Mucosa of descending colon (tissue), 3 donors: Measurements from ENCODE around the gene SETX. TPM values are rescaled to one million over a fixed set of nuclear protein-coding genes. Genes with fewer than 3 reads are reported as not detected.

ENCODE experiments used
- ATAC-seq: fragments of 200-7000 bp; cut with Tn5 transposase; one replicate; pipeline ENCODE4 v1.9.1; 2020; ENCODE audit warnings: mild to moderate bottlenecking, moderate library complexity
- DNase-seq, 3 donors: peaks; one replicate each; pipeline ENCODE4 v3.0.0-alpha.2; 2020
- H3K36me3 ChIP-seq: fragments of 200-600 bp; one replicate; pipeline ENCODE4 v1.8.0; 2021; ENCODE audit warnings: low read depth, mild to moderate bottlenecking
- H3K4me1 ChIP-seq: fragments of 200-600 bp; one replicate; pipeline ENCODE4 v1.8.0; 2021; ENCODE audit warnings: low read depth, mild to moderate bottlenecking
- H3K4me3 ChIP-seq: fragments of 200-600 bp; one replicate; pipeline ENCODE4 v1.8.0; 2021; ENCODE audit warnings: mild to moderate bottlenecking
- H3K9me3 ChIP-seq: fragments of 200-600 bp; one replicate; pipeline ENCODE4 v1.8.0; 2021; ENCODE audit warnings: mild to moderate bottlenecking
- CTCF ChIP-seq: fragments of 200-600 bp; IDR thresholded peaks from one replicate; pipeline ENCODE4 v1.8.0; 2022; ENCODE audit warnings: antibody characterized with exemption, mild to moderate bottlenecking
- intact Hi-C, 2 donors: fragments of 100-400 bp; cut with DNase I in 1 of 2; cut with micrococcal nuclease in 1 of 2; formaldehyde crosslinking; loops; one replicate each; pipeline versions ENCODE4 v1.11.0 to v1.11.1; 2022; cut with DNase I, micrococcal nuclease
- total RNA-seq, 3 donors: library from RNA; stranded (reverse); fragmentation: NEBNext Ultra II Directional in 2 of 3; extraction: Animal tissue kit (Norgen Biotek cat#: 25700) in 2 of 3; gene quantifications; one replicate each; pipeline versions ENCODE4 v1.2.1 to v1.2.4, GENCODE V29; 2021 to 2023
- donor health status: DM: no; HTN: no; CAD: no; lungs with moderate emphysema.
- donor health status: DM: no; HTN: no; CAD: no.
- donor health status: DM: no; HTN: yes; CAD: no.

Gene SETX
- total RNA-seq, 3 donors from 2014 or later, result 35.4 to 54.2 (median 38.7) TPM

- Histone ChIP-seq H3K4me3 (no peak overlapping the region), H3K9me3 (no peaks in the 10 kb centered on the region), H3K36me3 (peaks cover 4% of the 10 kb centered on the region), H3K4me1 (peaks cover 32% of the 10 kb centered on the region)
- DNase-seq (peak in 1 of 3 donors; percentile 19), ATAC-seq (no peak)
- no peak for TF ChIP-seq CTCF
- intact Hi-C loops, result no loop called here
Measured at GRCh38 chr9:132350861-132351315, 3.9 kb downstream of the SETX start.

- Histone ChIP-seq H3K4me3 (no peak overlapping the region), H3K9me3 (no peaks in the 10 kb centered on the region), H3K36me3 (peaks cover 10% of the 10 kb centered on the region), H3K4me1 (peaks cover 29% of the 10 kb centered on the region)
- no peak for DNase-seq
- intact Hi-C loops, result no loop called here
- ATAC-seq, result no peak
- TF ChIP-seq CTCF, result no peak
Measured at GRCh38 chr9:132348676-132349075, 6.1 kb downstream of the SETX start.

GRCh38 chr9:132346177-132346576 is 8.6 kb downstream of the SETX start:
- Histone ChIP-seq H3K9me3 (no peaks in the 10 kb centered on the region), H3K4me3 (no peak overlapping the region), H3K4me1 (peaks cover 9% of the 10 kb centered on the region), H3K36me3 (peaks cover 10% of the 10 kb centered on the region)
- no peak for TF ChIP-seq CTCF
- no peak for DNase-seq
- intact Hi-C loops, result no loop called here
- no peak for ATAC-seq

- TF ChIP-seq CTCF, result no peak
- peaks cover 13% of the 10 kb centered on the region for H3K36me3 ChIP-seq
- no peaks in the 10 kb centered on the region for H3K4me1 ChIP-seq
- intact Hi-C loops, result no loop called here
- no peak overlapping the region for H3K4me3 ChIP-seq
- ATAC-seq, result no peak
- DNase-seq, result no peak
- no peaks in the 10 kb centered on the region for H3K9me3 ChIP-seq
Measured at GRCh38 chr9:132341177-132341840, 13.5 kb downstream of the SETX start.

GRCh38 chr9:132334364-132334763 is 20.4 kb downstream of the SETX start:
- H3K4me3 ChIP-seq, result no peak overlapping the region
- no peaks in the 10 kb centered on the region for H3K9me3 ChIP-seq
- DNase-seq, result no peak
- ATAC-seq, result no peak
- peaks cover 34% of the 10 kb centered on the region for H3K36me3 ChIP-seq
- H3K4me1 ChIP-seq, result no peaks in the 10 kb centered on the region
- TF ChIP-seq CTCF, result no peak
- intact Hi-C loops, result no loop called here
